T-cell (primary cell): ENCODE data around the gene LCLAT1. TPM values are rescaled to one million over a fixed set of nuclear protein-coding genes. Genes with fewer than 3 reads are reported as not detected.

Experiments used
- ATAC-seq, 4 experiments: fragments of 200-7000 bp in 3 of 4; fragments of 150-1000 bp in 1 of 4; cut with Tn5 transposase; replicated peaks in 1 of 4; 1 replicate in 3 of 4; 2 replicates in 1 of 4; pipeline ENCODE4 v1.10.0; 2021; ENCODE audit warnings: moderate library complexity in 3 of 4, mild to moderate bottlenecking in 2 of 4, moderate number of reproducible peaks in 1 of 4
- CTCF ChIA-PET, 2 donors: fragments of 300-600 bp; sonication (Branson Sonifier 250); formaldehyde crosslinking; loops; one replicate each; lab custom pipeline; 2022; ENCODE audit warnings: antibody characterized with exemption in 2 of 2; lab: Charles Lee
- POLR2A ChIA-PET, 2 donors: fragments of 300-600 bp; sonication (Branson Sonifier 250); formaldehyde crosslinking; loops; one replicate each; lab custom pipeline; 2022; ENCODE audit warnings: antibody characterized with exemption in 2 of 2; lab: Charles Lee
- DNase-seq, 35 experiments: peaks; one replicate each; pipeline versions ENCODE4 v3.0.0 to v3.0.0-alpha.2; 2013 to 2023
- H3K27ac ChIP-seq: one replicate; pipeline ENCODE4 v1.5.1; 2013; ENCODE audit warnings: low read length
- H3K27me3 ChIP-seq, 2 experiments: replicated peaks in 1 of 2; 1 replicate in 1 of 2; 2 replicates in 1 of 2; pipeline versions ENCODE4 v1.6.1 to v1.7.0; 2013; ENCODE audit warnings: low read length in 1 of 2, mixed read lengths in 1 of 2; ENCODE audit not compliant: control insufficient read depth in 2 of 2, insufficient read depth in 2 of 2; ENCODE audit errors: extremely low read depth in 1 of 2
- H3K36me3 ChIP-seq, 2 donors: 1 replicate in 1 of 2; 2 replicates in 1 of 2; pipeline versions ENCODE4 v1.6.1 to v1.7.0; 2013; ENCODE audit warnings: low read length in 1 of 2; ENCODE audit not compliant: control insufficient read depth in 2 of 2, insufficient read depth in 1 of 2; ENCODE audit errors: extremely low read depth in 1 of 2
- H3K4me1 ChIP-seq, 2 experiments: 1 replicate in 1 of 2; 2 replicates in 1 of 2; pipeline versions ENCODE4 v1.6.1 to v1.7.0; 2013; ENCODE audit warnings: low read length in 2 of 2, mixed read lengths in 1 of 2; ENCODE audit not compliant: insufficient read depth in 2 of 2, control insufficient read depth in 1 of 2; ENCODE audit errors: extremely low read depth in 1 of 2
- H3K4me3 ChIP-seq, 2 donors: 1 replicate in 1 of 2; 2 replicates in 1 of 2; pipeline versions ENCODE4 v1.5.1 to v1.7.0; 2013; ENCODE audit warnings: mild to moderate bottlenecking in 2 of 2, low read length in 1 of 2, moderate library complexity in 1 of 2; ENCODE audit not compliant: control insufficient read depth in 1 of 2; ENCODE audit errors: extremely low read depth in 1 of 2
- H3K9me3 ChIP-seq: 2 replicates; pipeline ENCODE4 v1.7.0; 2013
- H3K27ac Mint-ChIP-seq, 2 donors: one replicate each; pipeline ENCODE4 v1.8.0; 2020 to 2021; ENCODE audit warnings: mild to moderate bottlenecking in 2 of 2, mixed read lengths in 2 of 2
- H3K27me3 Mint-ChIP-seq, 2 donors: one replicate each; pipeline ENCODE4 v1.8.0; 2021 to 2022; ENCODE audit warnings: mixed read lengths in 2 of 2
- H3K36me3 Mint-ChIP-seq: one replicate; pipeline ENCODE4 v1.8.0; 2021; ENCODE audit warnings: mixed read lengths
- H3K4me1 Mint-ChIP-seq, 3 donors: one replicate each; pipeline ENCODE4 v1.8.0; 2020 to 2022; ENCODE audit warnings: mixed read lengths in 3 of 3, mild to moderate bottlenecking in 1 of 3
- H3K4me3 Mint-ChIP-seq, 3 donors: one replicate each; pipeline ENCODE4 v1.8.0; 2020 to 2022; ENCODE audit warnings: mild to moderate bottlenecking in 3 of 3, mixed read lengths in 3 of 3, moderate library complexity in 3 of 3
- H3K9me3 Mint-ChIP-seq, 3 donors: one replicate each; pipeline ENCODE4 v1.8.0; 2020 to 2022; ENCODE audit warnings: mixed read lengths in 3 of 3
- WGBS: methylation state at CpG from one replicate; pipeline ENCODE4 v1.1.5; 2013; ENCODE audit warnings: missing lambda C conversion rate; ENCODE audit not compliant: insufficient coverage; 5-methylcytosine and 5-hydroxymethylcytosine counted together
- total RNA-seq, 35 experiments: library from RNA in 6 of 35; stranded (reverse) in 6 of 35; fragments of 120-200 nt in 1 of 35; gene quantifications; one replicate each; pipeline versions ENCODE4 v1.2.1 to v1.2.4 and lab custom pipeline; 2013 to 2026

LCLAT1 gene
- total RNA-seq, 5 donors from 2014 or later (not counting 1 experiment from before 2014, with no cell fraction given), result 13.8 to 33.0 (median 19.6) TPM

DNA sequence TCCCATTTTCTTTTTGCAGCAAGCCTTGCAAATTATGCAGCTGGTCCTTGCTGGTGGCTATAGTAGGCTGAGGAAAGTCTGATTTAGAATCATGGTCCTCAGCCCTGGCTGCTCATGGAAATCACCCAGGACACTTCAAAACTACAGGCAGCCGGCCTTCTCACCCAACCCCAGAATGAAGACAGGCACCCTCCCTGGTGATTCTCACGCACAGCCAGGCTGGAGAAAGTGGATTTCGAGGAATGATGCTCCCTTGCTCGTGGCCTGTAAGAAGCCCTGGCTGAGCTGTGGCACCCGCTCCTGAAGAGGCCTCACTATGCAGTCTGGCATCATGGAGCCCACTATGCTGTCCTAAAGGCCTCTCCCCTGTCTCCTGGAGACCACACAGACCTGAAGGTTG lies 202.8 kb downstream of the LCLAT1 start:
- Mint-ChIP-seq H3K27ac (no peak overlapping the region), H3K27me3 (no peaks in the 10 kb centered on the region), H3K4me3 (no peak overlapping the region), H3K9me3 (no peaks in the 10 kb centered on the region), H3K4me1 (no peaks in the 10 kb centered on the region), H3K36me3 (no peaks in the 10 kb centered on the region)
- no peak for DNase-seq
- ATAC-seq, result no peak
- no peaks in the 10 kb centered on the region for H3K36me3 ChIP-seq
- H3K4me3 ChIP-seq, result no peak overlapping the region
- no peaks in the 10 kb centered on the region for H3K4me1 ChIP-seq
- H3K9me3 ChIP-seq, result no peaks in the 10 kb centered on the region
- CTCF ChIA-PET, result interaction anchor here in 1 of 2 donors (0.5 kb wide), 1 partner anchor 37 kb away, joined by 3 read pairs; no protein-coding TSS in a partner anchor
- H3K27me3 ChIP-seq, result no peaks in the 10 kb centered on the region
- 70% methylated on average over 4 of the region's 5 CpGs for WGBS
- no peak overlapping the region for H3K27ac ChIP-seq
- POLR2A ChIA-PET, result no interaction called here

- Mint-ChIP-seq H3K27me3 (no peaks in the 10 kb centered on the region), H3K27ac (no peak overlapping the region), H3K36me3 (no peaks in the 10 kb centered on the region), H3K9me3 (no peaks in the 10 kb centered on the region), H3K4me1 (peaks cover 0 to 2% (median 0%) of the 10 kb centered on the region in 3 donors), H3K4me3 (no peak overlapping the region)
- CTCF ChIA-PET, result no interaction called here
- ATAC-seq, result no peak
- no peaks in the 10 kb centered on the region for H3K36me3 ChIP-seq
- H3K27me3 ChIP-seq, result no peaks in the 10 kb centered on the region
- POLR2A ChIA-PET, result no interaction called here
- DNase-seq, result no peak
- H3K27ac ChIP-seq, result no peak overlapping the region
- WGBS, result 94% methylated on average over 6 of the region's 8 CpGs
- no peak overlapping the region for H3K4me3 ChIP-seq
- H3K9me3 ChIP-seq, result no peaks in the 10 kb centered on the region
- no peaks in the 10 kb centered on the region for H3K4me1 ChIP-seq
These were observed 205.3 kb downstream of the LCLAT1 start for GRCh38 chr2:30652271-30652915.

DNA sequence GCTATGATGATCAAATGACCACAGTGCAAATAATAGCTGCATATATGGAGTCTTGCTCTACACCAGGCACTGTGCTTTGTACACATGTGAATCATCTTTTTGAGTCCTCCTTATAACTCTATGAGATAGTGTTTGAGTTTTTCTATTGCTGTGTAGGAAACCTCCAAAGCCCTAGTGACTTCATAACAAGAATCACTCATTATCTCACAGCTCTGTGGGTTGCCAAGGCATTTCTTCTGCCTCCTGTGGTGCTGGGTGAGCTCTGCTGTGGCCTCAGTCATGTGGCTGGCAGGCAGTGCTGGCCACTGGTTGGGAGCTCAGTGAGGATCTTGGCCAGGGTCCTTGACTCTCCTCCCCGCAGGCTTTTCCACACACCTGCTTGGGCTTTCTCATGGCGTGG lies 206.8 kb downstream of the LCLAT1 start:
- peaks cover 0 to 2% of the 10 kb centered on the region in 2 donors for H3K27me3 Mint-ChIP-seq
- no peaks in the 10 kb centered on the region for H3K36me3 ChIP-seq
- H3K9me3 Mint-ChIP-seq, result no peaks in the 10 kb centered on the region
- no peak overlapping the region for H3K4me3 Mint-ChIP-seq
- POLR2A ChIA-PET, result no interaction called here
- H3K4me1 Mint-ChIP-seq, result peaks cover 0 to 2% (median 0%) of the 10 kb centered on the region in 3 donors
- no peaks in the 10 kb centered on the region for H3K27me3 ChIP-seq
- H3K27ac Mint-ChIP-seq, result no peak overlapping the region
- no peak for ATAC-seq
- no peaks in the 10 kb centered on the region for H3K9me3 ChIP-seq
- H3K27ac ChIP-seq, result no peak overlapping the region
- no peaks in the 10 kb centered on the region for H3K4me1 ChIP-seq
- no CpG with 5 or more reads among the region's 2 CpGs for WGBS
- H3K36me3 Mint-ChIP-seq, result no peaks in the 10 kb centered on the region
- CTCF ChIA-PET, result no interaction called here
- DNase-seq, result no peak
- no peak overlapping the region for H3K4me3 ChIP-seq

GRCh38 chr2:30654404-30654803 lies 207.4 kb downstream of the LCLAT1 start:
- DNase-seq (no peak), ATAC-seq (no peak)
- Histone ChIP-seq H3K9me3 (no peaks in the 10 kb centered on the region), H3K4me3 (no peak overlapping the region), H3K27ac (no peak overlapping the region), H3K27me3 (no peaks in the 10 kb centered on the region), H3K4me1 (no peaks in the 10 kb centered on the region), H3K36me3 (no peaks in the 10 kb centered on the region)
- no peaks in the 10 kb centered on the region for H3K36me3 Mint-ChIP-seq
- H3K4me1 Mint-ChIP-seq, result peaks cover 0 to 2% (median 0%) of the 10 kb centered on the region in 3 donors
- no peak overlapping the region for H3K27ac Mint-ChIP-seq
- ChIA-PET CTCF (no interaction called here), POLR2A (no interaction called here)
- H3K9me3 Mint-ChIP-seq, result no peaks in the 10 kb centered on the region
- no peak overlapping the region for H3K4me3 Mint-ChIP-seq
- peaks cover 0 to 2% of the 10 kb centered on the region in 2 donors for H3K27me3 Mint-ChIP-seq
- 94% methylated on average over 2 of the region's 3 CpGs for WGBS

DNA sequence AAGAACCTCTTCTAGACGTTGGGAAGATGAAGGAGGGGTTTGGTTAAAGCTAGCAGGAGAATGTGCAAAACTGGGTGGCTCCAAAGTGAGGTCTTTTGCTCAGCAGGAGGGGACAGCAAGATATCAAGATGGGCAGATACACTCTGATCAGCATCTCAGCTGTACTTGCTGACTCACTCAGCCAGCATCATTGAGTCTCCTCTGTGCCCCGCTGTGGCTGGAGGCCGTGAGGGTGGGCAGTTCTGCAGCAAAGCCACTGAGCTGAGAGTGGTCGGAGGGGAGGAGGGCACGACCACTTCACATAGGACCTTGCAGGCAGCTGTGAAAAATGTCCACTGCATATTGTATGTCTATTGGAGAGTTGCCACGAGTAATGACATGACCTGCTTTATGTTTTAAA lies 208.2 kb downstream of the LCLAT1 start:
- Histone ChIP-seq H3K4me3 (no peak overlapping the region), H3K27ac (no peak overlapping the region), H3K9me3 (no peaks in the 10 kb centered on the region), H3K4me1 (no peaks in the 10 kb centered on the region), H3K36me3 (no peaks in the 10 kb centered on the region), H3K27me3 (no peaks in the 10 kb centered on the region)
- no peak overlapping the region for H3K27ac Mint-ChIP-seq
- ATAC-seq, result no peak
- ChIA-PET POLR2A (no interaction called here), CTCF (no interaction called here)
- DNase-seq, result no peak
- peaks cover 0 to 2% (median 0%) of the 10 kb centered on the region in 3 donors for H3K4me1 Mint-ChIP-seq
- H3K9me3 Mint-ChIP-seq, result no peaks in the 10 kb centered on the region
- WGBS, result 76% methylated on average over 2 of the region's 6 CpGs
- peaks cover 0 to 2% of the 10 kb centered on the region in 2 donors for H3K27me3 Mint-ChIP-seq
- H3K36me3 Mint-ChIP-seq, result no peaks in the 10 kb centered on the region
- no peak overlapping the region for H3K4me3 Mint-ChIP-seq

DNA sequence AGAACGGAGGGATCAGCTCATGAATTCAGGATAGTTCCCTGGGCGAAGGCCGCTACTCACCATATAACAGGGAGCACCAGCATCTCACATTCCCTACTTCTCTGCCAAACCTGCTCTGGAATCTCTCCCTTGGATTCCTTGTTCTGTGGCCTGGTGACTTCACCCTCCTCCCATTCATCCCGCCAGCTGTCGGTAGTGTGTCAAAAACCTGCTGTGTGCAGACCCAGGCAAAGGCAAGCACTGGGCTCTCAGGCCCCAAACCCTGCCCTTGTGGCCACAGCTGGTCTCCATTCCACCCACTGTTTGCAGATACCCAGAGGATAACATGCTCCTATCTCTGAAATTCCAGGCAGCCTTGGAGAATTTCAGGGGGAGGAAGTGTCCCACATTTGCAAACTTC lies 208.6 kb downstream of the LCLAT1 start:
- H3K27ac Mint-ChIP-seq, result no peak overlapping the region
- no peak for ATAC-seq
- H3K27me3 Mint-ChIP-seq, result peaks cover 0 to 2% of the 10 kb centered on the region in 2 donors
- Histone ChIP-seq H3K27ac (no peak overlapping the region), H3K4me3 (no peak overlapping the region), H3K27me3 (no peaks in the 10 kb centered on the region), H3K9me3 (no peaks in the 10 kb centered on the region), H3K4me1 (no peaks in the 10 kb centered on the region), H3K36me3 (no peaks in the 10 kb centered on the region)
- peaks cover 0 to 2% (median 0%) of the 10 kb centered on the region in 3 donors for H3K4me1 Mint-ChIP-seq
- ChIA-PET POLR2A (no interaction called here), CTCF (interaction anchor here in 1 of 2 donors (1.0 kb wide), 1 partner anchor 491 kb away, joined by 3 read pairs; no protein-coding TSS in a partner anchor)
- 89% methylated on average over 4 of the region's 5 CpGs for WGBS
- no peaks in the 10 kb centered on the region for H3K36me3 Mint-ChIP-seq
- H3K9me3 Mint-ChIP-seq, result no peaks in the 10 kb centered on the region
- DNase-seq, result no peak
- no peak overlapping the region for H3K4me3 Mint-ChIP-seq
